IPS DF 4.7 (cell line): ENCODE measurements around the gene PCK2.

Experiments used
- DNase-seq: peaks from one replicate; pipeline ENCODE4 v3.0.0-alpha.2; 2013; ENCODE audit warnings: low spot score; ENCODE audit errors: extremely low read depth

PCK2 gene

GRCh38 chr14:24114532-24115421 is 20.7 kb downstream of the PCK2 start, which contains the start of the genes DCAF11 and NRL:
TSS of gene DCAF11 (plus strand) at chr14:24114777. CDS start at chr14:24115595, 818 bp downstream.
TSS of gene NRL (minus strand) at chr14:24114949. CDS start at chr14:24082848, 32,101 bp downstream.
- DNase-seq: peak; percentile 98

DNA sequence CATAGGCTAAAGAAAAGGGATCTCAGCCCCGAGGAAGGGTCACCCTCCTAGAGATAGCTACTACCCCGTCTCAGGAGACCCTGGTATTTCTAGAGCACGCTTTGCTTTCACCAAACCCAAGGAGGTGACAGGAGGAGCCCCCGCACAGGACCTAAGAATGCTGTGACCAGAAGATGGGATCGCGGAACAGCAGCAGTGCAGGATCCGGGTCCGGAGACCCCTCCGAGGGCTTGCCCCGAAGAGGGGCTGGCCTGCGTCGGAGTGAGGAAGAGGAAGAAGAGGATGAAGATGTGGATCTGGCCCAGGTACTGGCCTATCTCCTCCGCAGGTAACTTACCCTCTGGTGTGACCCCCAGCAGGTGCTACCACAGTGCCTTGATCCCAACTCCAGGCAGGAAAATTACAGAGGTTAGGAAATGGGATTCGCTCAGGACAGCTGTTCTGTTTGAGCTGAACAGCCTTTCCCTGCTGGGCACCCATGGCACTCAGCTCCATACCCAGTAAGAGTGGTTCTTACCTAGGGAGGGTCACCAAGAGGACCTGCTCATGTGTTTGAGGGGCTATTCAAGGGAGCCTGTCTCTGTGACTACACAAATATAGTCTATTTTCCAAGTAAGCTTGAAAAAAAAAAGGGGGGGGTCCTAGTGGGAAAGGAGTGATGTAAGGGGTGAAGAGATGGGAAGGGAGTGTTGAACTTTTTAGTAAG is 21.5 kb downstream of the PCK2 start:
- DNase-seq: no peak

DNA sequence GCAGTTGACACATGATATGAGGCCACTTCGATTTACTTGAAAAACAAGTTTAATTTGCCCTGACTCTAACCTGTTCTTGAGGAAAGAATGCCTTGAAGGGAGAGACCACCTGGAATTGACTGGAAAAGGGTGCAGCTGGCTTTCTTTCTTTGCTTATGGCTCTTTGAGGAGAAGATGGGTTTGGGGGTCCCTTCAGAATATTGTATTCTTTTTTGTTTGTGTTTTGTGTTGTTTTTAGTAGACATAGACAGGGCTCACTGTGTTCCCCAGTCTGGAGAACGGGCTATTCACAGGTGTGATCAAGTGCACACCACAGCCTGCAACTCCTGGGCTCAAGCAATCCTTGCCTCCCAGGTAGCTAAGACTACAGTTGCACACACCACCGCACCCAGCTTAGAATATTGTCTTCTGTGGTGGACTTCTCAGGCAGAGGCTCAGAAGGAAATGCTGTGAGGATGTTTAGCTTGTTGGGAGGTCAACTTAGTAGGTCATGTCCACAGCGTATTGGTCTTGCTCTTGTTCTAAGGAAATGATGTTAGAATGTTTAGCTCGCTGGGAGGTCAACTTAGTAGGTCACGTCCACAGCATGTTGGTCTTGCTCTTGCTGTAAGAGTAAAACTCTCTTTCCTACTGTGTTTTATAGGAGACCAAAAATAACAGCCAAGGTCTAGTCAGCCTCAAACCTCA is 22.2 kb downstream of the PCK2 start:
- no peak for DNase-seq

DNA sequence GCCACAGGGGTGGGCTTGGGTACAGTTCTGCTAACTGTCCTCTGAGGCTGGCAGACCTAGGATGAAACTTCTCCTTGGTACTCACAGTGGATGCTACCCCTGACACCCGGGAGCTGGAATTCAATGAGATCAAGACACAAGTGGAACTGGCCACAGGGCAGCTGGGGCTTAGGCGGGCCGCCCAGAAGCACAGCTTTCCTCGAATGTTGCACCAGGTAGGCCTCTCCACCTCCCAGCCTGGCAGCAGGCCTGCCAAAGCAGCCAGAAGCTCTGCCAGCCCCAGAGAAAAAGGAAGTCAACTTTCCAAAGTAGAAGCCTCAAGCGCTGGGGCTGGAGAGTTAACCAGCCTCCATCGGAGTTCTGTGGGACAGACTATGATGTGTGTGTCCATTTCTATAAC is 23.1 kb downstream of the PCK2 start:
- DNase-seq: no peak

DNA sequence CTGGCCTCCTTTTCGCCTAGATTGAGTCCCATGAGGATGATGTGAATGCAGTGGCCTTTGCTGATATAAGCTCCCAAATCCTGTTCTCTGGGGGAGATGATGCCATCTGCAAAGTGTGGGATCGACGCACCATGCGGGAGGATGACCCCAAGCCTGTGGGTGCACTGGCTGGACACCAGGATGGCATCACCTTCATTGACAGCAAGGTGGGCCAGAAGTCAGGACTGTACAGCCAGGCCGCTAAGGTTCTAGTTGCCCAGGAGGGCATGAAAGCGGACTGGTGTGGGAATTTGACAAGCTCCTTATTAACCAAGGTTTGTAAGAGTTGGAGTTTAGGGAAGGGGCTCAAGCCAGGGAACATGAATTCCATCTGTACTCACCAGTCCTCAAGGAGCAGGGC is 25.6 kb downstream of the PCK2 start:
- no peak for DNase-seq

- DNase-seq: no peak
Measured at GRCh38 chr14:24121210-24121609, 27.1 kb downstream of the PCK2 start.

DNA sequence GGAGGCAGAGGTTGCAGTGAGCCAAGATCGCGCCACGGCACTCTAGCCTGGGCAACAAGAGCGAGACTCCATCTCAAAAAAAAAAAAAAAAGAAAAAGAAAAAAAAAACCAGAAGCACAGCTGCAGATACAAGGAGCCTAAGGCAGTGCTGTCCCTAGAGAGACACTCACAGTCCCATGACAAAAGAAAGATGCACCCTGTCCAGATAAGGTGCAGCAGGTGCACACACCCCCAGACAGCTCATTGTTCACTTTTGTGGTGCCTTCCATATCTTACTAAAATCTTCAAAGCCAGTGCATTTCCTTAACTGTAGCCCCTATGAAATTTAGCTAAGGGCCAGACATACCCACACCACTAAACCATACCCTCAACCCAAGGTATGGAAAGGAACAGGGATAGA is 28.3 kb downstream of the PCK2 start:
- no peak for DNase-seq

- DNase-seq: no peak
Measured at GRCh38 chr14:24122898-24123297, 28.8 kb downstream of the PCK2 start.

DNA sequence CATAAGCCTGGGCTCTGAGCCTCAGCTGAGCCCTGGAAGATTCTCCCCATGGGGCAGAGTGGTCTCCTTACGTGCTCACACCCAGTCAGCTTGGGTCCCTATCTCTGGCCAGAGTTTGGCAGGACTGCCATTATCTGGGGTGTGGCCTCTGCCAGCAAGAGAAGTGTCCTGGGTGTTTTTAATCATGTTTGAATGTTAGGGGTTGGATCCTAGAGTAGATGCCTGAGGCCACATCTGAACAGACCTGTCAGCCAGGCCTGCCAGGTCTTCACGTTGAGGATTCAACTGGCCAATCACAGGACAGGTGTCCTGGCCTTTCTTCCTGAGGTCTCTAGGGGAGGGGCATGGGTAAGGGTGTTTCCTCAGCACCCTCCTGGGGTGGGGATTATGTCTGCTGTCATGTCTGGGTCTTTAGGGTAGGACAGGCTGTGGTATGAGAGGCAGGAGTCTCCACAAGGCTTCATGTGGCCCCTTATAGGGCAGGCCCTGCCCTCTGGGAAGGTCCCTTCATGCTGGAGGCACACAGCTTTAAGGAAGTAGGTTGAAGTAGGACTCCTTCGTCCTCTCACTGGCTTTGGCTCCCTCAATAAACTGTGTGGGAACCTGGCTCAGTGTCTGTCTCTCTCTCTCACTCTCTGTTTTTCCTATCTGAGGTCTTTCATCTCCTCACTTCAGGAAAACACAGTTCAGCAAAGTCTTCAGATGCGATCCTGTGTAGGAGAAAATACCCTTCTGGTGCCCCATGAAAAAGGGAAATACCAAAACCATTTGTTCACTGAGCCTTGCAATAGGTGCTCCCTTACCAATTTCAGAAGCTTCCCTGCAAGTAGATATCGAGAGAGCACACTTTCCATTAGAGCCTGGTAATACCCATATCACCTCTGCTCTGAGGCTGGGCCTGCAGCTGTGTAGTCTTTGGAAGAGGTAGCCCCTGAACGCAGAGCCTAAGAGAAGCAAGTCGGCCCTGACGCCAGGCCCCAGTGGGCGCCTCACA is 29.6 kb downstream of the PCK2 start:
- DNase-seq: no peak

- no peak for DNase-seq
Measured at GRCh38 chr14:24126939-24127338, 32.8 kb downstream of the PCK2 start.

DNA sequence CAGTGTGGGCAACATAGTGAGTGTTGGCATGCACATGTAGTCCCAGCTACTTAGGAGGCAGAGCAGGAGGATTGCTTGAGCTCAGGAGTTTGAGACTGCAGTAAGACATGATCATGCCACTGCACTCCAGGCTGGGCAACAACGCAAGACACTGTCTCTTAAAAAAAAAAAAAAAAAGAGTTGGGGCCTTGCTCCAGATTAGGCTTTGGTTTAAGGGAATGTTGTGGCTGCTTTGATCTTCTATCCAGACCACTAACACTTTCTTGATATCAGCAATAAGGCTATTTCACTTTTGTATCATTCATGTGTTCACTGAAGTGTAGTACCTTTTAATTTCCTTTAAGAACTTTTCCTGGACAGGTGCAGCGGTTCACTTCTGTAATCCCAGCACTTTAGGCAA is 33.6 kb downstream of the PCK2 start:
- no peak for DNase-seq

GRCh38 chr14:24129410-24129998 is 35.4 kb downstream of the PCK2 start:
- DNase-seq: no peak

DNA sequence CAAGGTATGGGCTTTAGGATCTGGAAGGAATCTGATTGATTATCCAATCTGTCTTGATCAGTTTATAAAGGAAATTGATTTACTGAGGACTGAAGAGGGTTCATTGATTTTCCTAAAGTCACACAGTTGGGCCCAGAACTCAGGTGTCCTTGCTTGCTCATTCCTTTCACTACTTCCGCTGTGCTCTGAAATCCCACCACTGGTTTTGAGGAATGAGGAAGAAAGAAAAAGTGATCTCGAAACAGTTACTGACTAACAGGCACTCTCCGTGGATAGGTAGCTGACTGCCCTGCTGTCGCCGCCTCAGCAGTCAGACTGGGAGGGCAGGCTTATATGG is 36.2 kb downstream of the PCK2 start, which contains the start of gene FITM1:
FITM1 (plus strand) TSS at position 280 of the 337 bp plus-strand sequence. CDS start 905 bp downstream, outside the sequence.
- no peak for DNase-seq

GRCh38 chr14:24130717-24131548 is 36.8 kb downstream of the PCK2 start:
- no peak for DNase-seq

- DNase-seq: no peak
Measured at GRCh38 chr14:24131549-24131966, 37.4 kb downstream of the PCK2 start.

DNA sequence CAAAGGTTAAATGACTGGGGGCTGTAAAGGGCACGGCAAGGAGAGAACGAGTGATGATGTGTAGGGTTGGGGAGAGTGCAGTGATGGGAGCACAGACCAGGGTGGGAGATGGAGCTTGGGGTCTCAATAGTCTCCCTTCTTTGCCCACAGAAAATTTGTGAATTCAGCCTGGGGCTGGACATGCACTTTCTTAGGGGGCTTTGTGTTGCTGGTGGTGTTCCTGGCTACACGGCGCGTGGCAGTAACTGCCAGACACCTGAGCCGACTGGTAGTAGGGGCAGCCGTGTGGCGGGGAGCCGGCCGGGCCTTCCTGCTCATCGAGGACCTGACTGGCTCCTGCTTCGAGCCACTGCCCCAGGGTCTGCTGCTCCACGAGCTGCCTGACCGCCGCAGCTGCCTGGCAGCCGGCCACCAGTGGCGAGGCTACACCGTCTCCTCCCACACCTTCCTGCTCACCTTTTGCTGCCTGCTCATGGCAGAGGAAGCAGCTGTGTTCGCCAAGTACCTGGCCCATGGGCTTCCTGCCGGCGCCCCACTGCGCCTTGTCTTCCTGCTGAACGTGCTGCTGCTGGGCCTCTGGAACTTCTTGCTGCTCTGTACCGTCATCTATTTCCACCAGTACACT is 38.1 kb downstream of the PCK2 start:
- DNase-seq: no peak

- DNase-seq: no peak
Measured at GRCh38 chr14:24132976-24133375, 38.9 kb downstream of the PCK2 start.

DNA sequence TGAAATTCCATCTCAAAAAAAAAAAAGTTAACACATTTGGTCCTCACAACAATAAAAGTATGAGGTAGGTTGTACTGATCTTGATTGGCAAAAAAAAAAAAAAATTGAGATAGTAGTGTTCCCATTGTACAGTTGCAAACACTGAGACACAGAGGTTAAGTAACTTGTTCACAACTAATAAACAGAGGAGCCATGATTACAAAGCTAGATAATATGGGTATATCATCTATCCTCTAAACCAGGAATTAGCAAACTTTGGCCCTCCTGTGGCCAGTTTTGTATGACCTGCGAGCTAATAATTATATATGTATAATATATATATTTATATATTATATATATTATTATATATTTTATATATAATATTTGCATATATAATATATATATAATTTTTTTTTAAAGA is 39.6 kb downstream of the PCK2 start:
- no peak for DNase-seq

DNA sequence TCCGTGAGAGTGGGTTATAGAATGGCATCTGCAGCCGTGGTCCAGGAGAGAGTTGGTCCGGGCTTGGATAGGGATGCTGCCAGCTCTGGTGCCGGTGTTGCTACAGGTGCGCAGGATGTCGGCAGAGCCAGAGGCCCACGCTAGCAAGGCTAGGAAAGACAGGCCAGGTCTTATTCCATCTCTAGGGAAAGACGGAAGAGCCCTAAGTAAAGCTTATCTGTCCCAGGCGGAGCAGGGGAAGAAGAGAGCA is 41.4 kb downstream of the PCK2 start:
- no peak for DNase-seq
